ENCODE measurements around the gene ANKRD28.

Gene ANKRD28

GRCh38 chr3:15723624-15723884 is 74.2 kb downstream of the ANKRD28 start:
- DNase-seq (ENCODE audit: low read depth in 2 of 2), result no peak

GRCh38 chr3:15722877-15723623 is 74.7 kb downstream of the ANKRD28 start:
- DNase-seq (ENCODE audit: low read depth in 2 of 2), result no peak

GRCh38 chr3:15716178-15716577 is 81.6 kb downstream of the ANKRD28 start:
- DNase-seq (ENCODE audit: low read depth in 2 of 2), result no peak

- no peak for DNase-seq (ENCODE audit: low read depth in 2 of 2)
Measured at GRCh38 chr3:15714448-15714847, 83.3 kb downstream of the ANKRD28 start.

- no peak for DNase-seq (ENCODE audit: low read depth in 2 of 2)
Measured at GRCh38 chr3:15713364-15713763, 84.4 kb downstream of the ANKRD28 start.

GRCh38 chr3:15711281-15711680 is 86.5 kb downstream of the ANKRD28 start:
- no peak for DNase-seq (ENCODE audit: low read depth in 2 of 2)

GRCh38 chr3:15708882-15709677 is 88.7 kb downstream of the ANKRD28 start:
- no peak for DNase-seq (ENCODE audit: low read depth in 2 of 2)

- DNase-seq (ENCODE audit: low read depth in 2 of 2), result no peak
Measured at GRCh38 chr3:15707779-15708178, 90.0 kb downstream of the ANKRD28 start.

GRCh38 chr3:15703346-15703745 is 94.4 kb downstream of the ANKRD28 start:
- DNase-seq (ENCODE audit: low read depth in 2 of 2), result no peak

GRCh38 chr3:15694628-15695027 is 103.2 kb downstream of the ANKRD28 start:
- DNase-seq (ENCODE audit: low read depth in 2 of 2), result no peak

- DNase-seq (ENCODE audit: low read depth in 2 of 2), result no peak
Measured at GRCh38 chr3:15693355-15693754, 104.4 kb downstream of the ANKRD28 start.

- no peak for DNase-seq (ENCODE audit: low read depth in 2 of 2)
Measured at GRCh38 chr3:15690748-15691147, 107.0 kb downstream of the ANKRD28 start.

GRCh38 chr3:15690230-15690629 is 107.5 kb downstream of the ANKRD28 start:
- DNase-seq (ENCODE audit: low read depth in 2 of 2), result no peak

- DNase-seq (ENCODE audit: low read depth in 2 of 2), result no peak
Measured at GRCh38 chr3:15685927-15686326, 111.9 kb downstream of the ANKRD28 start.

GRCh38 chr3:15683253-15683652 is 114.5 kb downstream of the ANKRD28 start:
- DNase-seq (ENCODE audit: low read depth in 2 of 2), result no peak

GRCh38 chr3:15682561-15683185 is 115.1 kb downstream of the ANKRD28 start:
- no peak for DNase-seq (ENCODE audit: low read depth in 2 of 2)

GRCh38 chr3:15681668-15682067 is 116.1 kb downstream of the ANKRD28 start:
- no peak for DNase-seq (ENCODE audit: low read depth in 2 of 2)

GRCh38 chr3:15679306-15679705 is 118.5 kb downstream of the ANKRD28 start:
- DNase-seq (ENCODE audit: low read depth in 2 of 2), result no peak

GRCh38 chr3:15676259-15676658 is 121.5 kb downstream of the ANKRD28 start:
- DNase-seq (ENCODE audit: low read depth in 2 of 2), result no peak

GRCh38 chr3:15673536-15673935 is 124.2 kb downstream of the ANKRD28 start:
- DNase-seq (ENCODE audit: low read depth in 2 of 2), result no peak

- no peak for DNase-seq (ENCODE audit: low read depth in 2 of 2)
Measured at GRCh38 chr3:15667484-15667883, 130.3 kb downstream of the ANKRD28 start.

GRCh38 chr3:15666277-15666676 is 131.5 kb downstream of the ANKRD28 start:
- no peak for DNase-seq (ENCODE audit: low read depth in 2 of 2)
